Muscle of leg (tissue), 11 donors: ENCODE results near the gene LSM14B. TPM values are rescaled to one million over a fixed set of nuclear protein-coding genes. Genes with fewer than 3 reads are reported as not detected.

ENCODE experiments used
- DNase-seq: peaks from one replicate; pipeline ENCODE4 v3.0.0; 2013
- H3K27ac ChIP-seq: one replicate; pipeline ENCODE4 v1.5.1; 2013; ENCODE audit warnings: mild to moderate bottlenecking, low read length, control low read depth
- H3K27me3 ChIP-seq: one replicate; pipeline ENCODE4 v1.6.1; 2013; ENCODE audit warnings: low read length; ENCODE audit not compliant: control insufficient read depth, insufficient read depth
- H3K36me3 ChIP-seq: one replicate; pipeline ENCODE4 v1.6.1; 2013; ENCODE audit warnings: low read length; ENCODE audit not compliant: control insufficient read depth, insufficient read depth
- H3K4me1 ChIP-seq: one replicate; pipeline ENCODE4 v1.6.1; 2013; ENCODE audit warnings: low read length; ENCODE audit not compliant: control insufficient read depth, insufficient read depth
- H3K4me3 ChIP-seq: one replicate; pipeline ENCODE4 v1.5.1; 2013; ENCODE audit warnings: low read length, control low read depth
- H3K9me3 ChIP-seq: replicated peaks from 2 replicates; pipeline ENCODE4 v1.6.1; 2013; ENCODE audit warnings: low read depth, low read length; ENCODE audit not compliant: control insufficient read depth
- WGBS: methylation state at CpG from one replicate; pipeline ENCODE4 v1.1.5; 2013; ENCODE audit warnings: missing lambda C conversion rate; ENCODE audit not compliant: insufficient coverage; 5-methylcytosine and 5-hydroxymethylcytosine counted together
- polyA plus RNA-seq, 8 donors: library from polyadenylated mRNA; unstranded; fragments of 120-200 nt; gene quantifications; one replicate each; pipeline versions ENCODE4 v1.2.1 to v1.2.3, GENCODE V29; 2013; ENCODE audit warnings: inconsistent platforms in 1 of 8, low replicate concordance in 1 of 8; ENCODE audit not compliant: insufficient read length in 8 of 8, insufficient read depth in 1 of 8
- total RNA-seq: library from RNA; stranded (reverse); fragments of 120-200 nt; gene quantifications from one replicate; pipeline ENCODE4 v1.2.4, GENCODE V29; 2013

The LSM14B gene
- total and polyA plus RNA-seq, 9 donors: 57.1 to 83.1 (median 71.0) TPM

- no peaks in the 10 kb centered on the region for H3K27me3 ChIP-seq
- no peaks in the 10 kb centered on the region for H3K9me3 ChIP-seq
- H3K4me1 ChIP-seq: peaks cover 12% of the 10 kb centered on the region
- no CpG with 5 or more reads among the region's 3 CpGs for WGBS
- no peak overlapping the region for H3K4me3 ChIP-seq
- H3K36me3 ChIP-seq: peaks cover 34% of the 10 kb centered on the region
- no peak for DNase-seq
- H3K27ac ChIP-seq: no peak overlapping the region
These were observed 33.9 kb downstream of the LSM14B start for GRCh38 chr20:62156254-62156556.

GRCh38 chr20:62156592-62157386 lies 34.5 kb downstream of the LSM14B start:
- Histone ChIP-seq H3K36me3 (peaks cover 37% of the 10 kb centered on the region), H3K4me1 (peaks cover 12% of the 10 kb centered on the region), H3K27me3 (no peaks in the 10 kb centered on the region), H3K4me3 (no peak overlapping the region), H3K27ac (no peak overlapping the region), H3K9me3 (no peaks in the 10 kb centered on the region)
- DNase-seq: peak; percentile 61
- WGBS: 40% methylated on average over 20 of the region's 24 CpGs

GRCh38 chr20:62157387-62158087 lies 35.3 kb downstream of the LSM14B start:
- Histone ChIP-seq H3K9me3 (no peaks in the 10 kb centered on the region), H3K4me3 (no peak overlapping the region), H3K27me3 (no peaks in the 10 kb centered on the region), H3K27ac (no peak overlapping the region), H3K4me1 (peaks cover 12% of the 10 kb centered on the region), H3K36me3 (peaks cover 36% of the 10 kb centered on the region)
- no peak for DNase-seq
- 76% methylated on average over 16 of the region's 25 CpGs for WGBS

- H3K27me3 ChIP-seq: no peaks in the 10 kb centered on the region
- peaks cover 12% of the 10 kb centered on the region for H3K4me1 ChIP-seq
- H3K4me3 ChIP-seq: no peak overlapping the region
- no peak overlapping the region for H3K27ac ChIP-seq
- no peak for DNase-seq
- peaks cover 39% of the 10 kb centered on the region for H3K36me3 ChIP-seq
- no peaks in the 10 kb centered on the region for H3K9me3 ChIP-seq
- WGBS: 95% methylated on average over 9 of the region's 12 CpGs
These were observed 35.8 kb downstream of the LSM14B start for GRCh38 chr20:62158088-62158400.

GRCh38 chr20:62158541-62158940 lies 36.3 kb downstream of the LSM14B start:
- H3K4me1 ChIP-seq: peaks cover 12% of the 10 kb centered on the region
- H3K27me3 ChIP-seq: no peaks in the 10 kb centered on the region
- 89% methylated on average over 22 of the region's 22 CpGs for WGBS
- H3K27ac ChIP-seq: no peak overlapping the region
- DNase-seq: no peak
- H3K36me3 ChIP-seq: peaks cover 40% of the 10 kb centered on the region
- no peaks in the 10 kb centered on the region for H3K9me3 ChIP-seq
- H3K4me3 ChIP-seq: no peak overlapping the region

GRCh38 chr20:62159052-62159451 lies 36.8 kb downstream of the LSM14B start:
- 88% methylated on average over 11 of the region's 11 CpGs for WGBS
- no peak overlapping the region for H3K4me3 ChIP-seq
- H3K27me3 ChIP-seq: no peaks in the 10 kb centered on the region
- peaks cover 40% of the 10 kb centered on the region for H3K36me3 ChIP-seq
- H3K27ac ChIP-seq: no peak overlapping the region
- no peak for DNase-seq
- no peaks in the 10 kb centered on the region for H3K9me3 ChIP-seq
- peaks cover 12% of the 10 kb centered on the region for H3K4me1 ChIP-seq

- H3K9me3 ChIP-seq: no peaks in the 10 kb centered on the region
- H3K4me3 ChIP-seq: no peak overlapping the region
- DNase-seq: no peak
- WGBS: 93% methylated on average over 10 of the region's 14 CpGs
- no peaks in the 10 kb centered on the region for H3K27me3 ChIP-seq
- peaks cover 12% of the 10 kb centered on the region for H3K4me1 ChIP-seq
- peaks cover 40% of the 10 kb centered on the region for H3K36me3 ChIP-seq
- no peak overlapping the region for H3K27ac ChIP-seq
These were observed 37.6 kb downstream of the LSM14B start for GRCh38 chr20:62159839-62160238.

GRCh38 chr20:62160253-62160652 lies 38.0 kb downstream of the LSM14B start:
- no peak for DNase-seq
- H3K4me3 ChIP-seq: no peak overlapping the region
- no peaks in the 10 kb centered on the region for H3K9me3 ChIP-seq
- H3K27me3 ChIP-seq: no peaks in the 10 kb centered on the region
- peaks cover 45% of the 10 kb centered on the region for H3K36me3 ChIP-seq
- peaks cover 12% of the 10 kb centered on the region for H3K4me1 ChIP-seq
- 92% methylated on average over 3 of the region's 9 CpGs for WGBS
- H3K27ac ChIP-seq: no peak overlapping the region

GRCh38 chr20:62160876-62161275 lies 38.6 kb downstream of the LSM14B start:
- Histone ChIP-seq H3K9me3 (no peaks in the 10 kb centered on the region), H3K36me3 (peaks cover 51% of the 10 kb centered on the region), H3K27me3 (no peaks in the 10 kb centered on the region), H3K27ac (no peak overlapping the region), H3K4me3 (no peak overlapping the region), H3K4me1 (peaks cover 12% of the 10 kb centered on the region)
- DNase-seq: no peak
- WGBS: 81% methylated on average over 13 of the region's 17 CpGs

GRCh38 chr20:62161347-62161746 lies 39.1 kb downstream of the LSM14B start:
- no peak for DNase-seq
- Histone ChIP-seq H3K27ac (no peak overlapping the region), H3K27me3 (no peaks in the 10 kb centered on the region), H3K4me1 (peaks cover 8% of the 10 kb centered on the region), H3K9me3 (no peaks in the 10 kb centered on the region), H3K36me3 (peaks cover 56% of the 10 kb centered on the region), H3K4me3 (no peak overlapping the region)
- 77% methylated on average over 11 of the region's 17 CpGs for WGBS
